Hepatocyte (in vitro differentiated cells): ENCODE results near the gene VPS16. TPM values are rescaled to one million over a fixed set of nuclear protein-coding genes. Genes with fewer than 3 reads are reported as not detected.

ENCODE experiments used
- DNase-seq: peaks from one replicate; pipeline ENCODE4 v3.0.0-alpha.2; 2016; ENCODE audit warnings: low spot score
- H2AFZ ChIP-seq: fragments of 200-600 bp; sonication (generic); 2 replicates; pipeline ENCODE4 v1.6.0; 2016; ENCODE audit warnings: antibody characterized with exemption, mild to moderate bottlenecking
- H3K27ac ChIP-seq: fragments of 200-600 bp; sonication (generic); 2 replicates; pipeline ENCODE4 v1.5.1; 2016; ENCODE audit warnings: mild to moderate bottlenecking
- H3K27me3 ChIP-seq: fragments of 200-600 bp; sonication (generic); 2 replicates; pipeline ENCODE4 v1.6.1; 2016
- H3K36me3 ChIP-seq: fragments of 200-600 bp; sonication (generic); replicated peaks from 2 replicates; pipeline ENCODE4 v1.5.1; 2016; ENCODE audit warnings: low read depth; ENCODE audit not compliant: insufficient read depth
- H3K4me1 ChIP-seq: fragments of 200-600 bp; sonication (generic); 2 replicates; pipeline ENCODE4 v1.5.1; 2016; ENCODE audit warnings: mild to moderate bottlenecking, moderate library complexity; ENCODE audit not compliant: insufficient read depth
- H3K4me2 ChIP-seq: fragments of 200-600 bp; sonication (generic); 2 replicates; pipeline ENCODE4 v1.6.0; 2016
- H3K4me3 ChIP-seq: fragments of 200-600 bp; sonication (generic); 2 replicates; pipeline ENCODE4 v1.5.1; 2016; ENCODE audit warnings: mild to moderate bottlenecking
- H3K79me2 ChIP-seq: fragments of 200-600 bp; sonication (generic); 2 replicates; pipeline ENCODE4 v1.6.0; 2017; ENCODE audit warnings: mild to moderate bottlenecking
- H3K9me2 ChIP-seq: fragments of 200-600 bp; sonication (generic); replicated peaks from 2 replicates; pipeline ENCODE4 v1.6.0; 2017; ENCODE audit warnings: mild to moderate bottlenecking; ENCODE audit not compliant: insufficient read depth
- H3K9me3 ChIP-seq: fragments of 200-600 bp; sonication (generic); 2 replicates; pipeline ENCODE4 v1.5.1; 2016; ENCODE audit warnings: low read depth, mild to moderate bottlenecking
- H4K20me1 ChIP-seq: fragments of 200-600 bp; sonication (generic); 2 replicates; pipeline ENCODE4 v1.6.0; 2016; ENCODE audit warnings: mild to moderate bottlenecking; ENCODE audit not compliant: insufficient read depth, poor library complexity, severe bottlenecking
- CTCF ChIP-seq: fragments of 200-600 bp; sonication (generic); IDR thresholded peaks from 2 replicates; pipeline ENCODE4 v1.5.1; 2016; ENCODE audit warnings: antibody characterized with exemption, mild to moderate bottlenecking; ENCODE audit not compliant: poor library complexity
- EZH2 ChIP-seq: fragments of 200-600 bp; sonication (generic); IDR thresholded peaks from 2 replicates; pipeline ENCODE4 v1.6.1; 2016; ENCODE audit warnings: antibody characterized with exemption, mild to moderate bottlenecking, borderline replicate concordance
- EZH2phosphoT487 ChIP-seq: fragments of 200-600 bp; sonication (generic); IDR thresholded peaks from one replicate; pipeline ENCODE4 v1.6.1; 2018; ENCODE audit warnings: antibody characterized with exemption, mild to moderate bottlenecking, low read depth, moderate library complexity; ENCODE audit not compliant: unreplicated experiment, severe bottlenecking
- WGBS: methylation state at CpG from one replicate; pipeline ENCODE4 v1.1.6; 2016; ENCODE audit warnings: low lambda C conversion rate; ENCODE audit errors: missing lambda C conversion rate; 5-methylcytosine and 5-hydroxymethylcytosine counted together
- polyA plus RNA-seq: library from polyadenylated mRNA; unstranded; fragments of >200 nt; fragmentation: Nextera tagmentation; extraction: Ambion mirVana; gene quantifications from 2 replicates; pipeline ENCODE4 v1.2.1, GENCODE V29; 2016
- total RNA-seq: library from RNA; depleted of rRNA; stranded (reverse); fragments of >200 nt; gene quantifications from 2 replicates; pipeline ENCODE4 v1.2.3, GENCODE V29; 2014

Gene VPS16
- total and polyA plus RNA-seq, 2 experiments from 2014 or later = 34.6 to 42.9 TPM

- H2AFZ ChIP-seq = no peak overlapping the region
- no peak for TF ChIP-seq EZH2
- TF ChIP-seq CTCF = no peak
- no peak for TF ChIP-seq EZH2phosphoT487
- no peak for DNase-seq
- no peaks in the 10 kb centered on the region for H3K9me2 ChIP-seq
- H3K36me3 ChIP-seq = no peaks in the 10 kb centered on the region
- no peaks in the 10 kb centered on the region for H3K9me3 ChIP-seq
- no peaks in the 10 kb centered on the region for H3K27me3 ChIP-seq
- peaks cover 12% of the 10 kb centered on the region for H3K4me1 ChIP-seq
- H3K27ac ChIP-seq = no peak overlapping the region
- no peak overlapping the region for H3K4me2 ChIP-seq
- peaks cover 31% of the 10 kb centered on the region for H4K20me1 ChIP-seq
- H3K4me3 ChIP-seq = no peak overlapping the region
- peaks cover 88% of the 10 kb centered on the region for H3K79me2 ChIP-seq
- 84% methylated on average over 3 of the region's 3 CpGs for WGBS
These were observed 38.6 kb downstream of the VPS16 start for GRCh38 chr20:2879146-2879545.

- 86% methylated on average over 7 of the region's 7 CpGs for WGBS
- no peak for DNase-seq
- Histone ChIP-seq H3K4me3 (no peak overlapping the region), H3K36me3 (no peaks in the 10 kb centered on the region), H3K79me2 (peaks cover 88% of the 10 kb centered on the region), H3K27ac (no peak overlapping the region), H3K9me3 (no peaks in the 10 kb centered on the region), H2AFZ (no peak overlapping the region), H4K20me1 (peaks cover 27% of the 10 kb centered on the region), H3K4me2 (no peak overlapping the region), H3K27me3 (no peaks in the 10 kb centered on the region), H3K4me1 (peaks cover 2% of the 10 kb centered on the region), H3K9me2 (no peaks in the 10 kb centered on the region)
- no peak for TF ChIP-seq EZH2phosphoT487
- no peak for TF ChIP-seq EZH2
- TF ChIP-seq CTCF = no peak
These were observed 40.1 kb downstream of the VPS16 start for GRCh38 chr20:2880650-2881049.

GRCh38 chr20:2883726-2884637, 43.4 kb downstream of the VPS16 start:
- Histone ChIP-seq H3K27ac (no peak overlapping the region), H3K36me3 (no peaks in the 10 kb centered on the region), H3K79me2 (peaks cover 92% of the 10 kb centered on the region), H3K27me3 (no peaks in the 10 kb centered on the region), H3K4me3 (no peak overlapping the region), H3K4me2 (no peak overlapping the region), H3K4me1 (peaks cover 2% of the 10 kb centered on the region), H3K9me2 (no peaks in the 10 kb centered on the region), H2AFZ (no peak overlapping the region), H3K9me3 (no peaks in the 10 kb centered on the region), H4K20me1 (peaks cover 43% of the 10 kb centered on the region)
- TF ChIP-seq EZH2 (no peak), CTCF (no peak), EZH2phosphoT487 (no peak)
- DNase-seq = no peak
- WGBS = 89% methylated on average over 3 of the region's 3 CpGs
